ENCODE results near the gene TK1.

TK1 gene

GRCh38 chr17:78170692-78171590 lies 15.9 kb downstream of the TK1 start:
- no peak for TF ChIP-seq CTCF (IDR thresholded peaks at IDR 0.05; ENCODE audit: insufficient read depth, missing control alignments)
- FAIRE-seq (no peak), DNase-seq (ENCODE audit: insufficient read length, low spot score) (no peak)

GRCh38 chr17:78168903-78169793 lies 17.7 kb downstream of the TK1 start:
- FAIRE-seq, result no peak
- peak; percentile 76 for DNase-seq (ENCODE audit: insufficient read length, low spot score)
- no peak for TF ChIP-seq CTCF (IDR thresholded peaks at IDR 0.05; ENCODE audit: insufficient read depth, missing control alignments)

GRCh38 chr17:78168242-78168902 lies 18.5 kb downstream of the TK1 start, which contains the start of gene SYNGR2:
Gene SYNGR2, plus strand, starts transcription at chr17:78168581. Its CDS starts 36 bp downstream, at chr17:78168617.
- TF ChIP-seq CTCF (IDR thresholded peaks at IDR 0.05; ENCODE audit: insufficient read depth, missing control alignments), result no peak
- FAIRE-seq (no peak), DNase-seq (ENCODE audit: insufficient read length, low spot score) (peak; percentile 95)

GRCh38 chr17:78166416-78166815 lies 20.4 kb downstream of the TK1 start:
- DNase-seq (ENCODE audit: insufficient read length, low spot score), result no peak
- FAIRE-seq, result no peak

GRCh38 chr17:78164748-78165607 lies 21.9 kb downstream of the TK1 start:
- FAIRE-seq, result no peak

More at GRCh38 chr17:78166416-78166815, 20.4 kb downstream of the TK1 start:
- no peak for TF ChIP-seq CTCF (IDR thresholded peaks at IDR 0.05; ENCODE audit: insufficient read depth, missing control alignments)

More at GRCh38 chr17:78164748-78165607, 21.9 kb downstream of the TK1 start:
- TF ChIP-seq CTCF (IDR thresholded peaks at IDR 0.05; ENCODE audit: insufficient read depth, missing control alignments), result no peak
- DNase-seq (ENCODE audit: insufficient read length, low spot score), result no peak

Data from D721Med (cell line).